ENCODE results near the gene SNX12.

DNA sequence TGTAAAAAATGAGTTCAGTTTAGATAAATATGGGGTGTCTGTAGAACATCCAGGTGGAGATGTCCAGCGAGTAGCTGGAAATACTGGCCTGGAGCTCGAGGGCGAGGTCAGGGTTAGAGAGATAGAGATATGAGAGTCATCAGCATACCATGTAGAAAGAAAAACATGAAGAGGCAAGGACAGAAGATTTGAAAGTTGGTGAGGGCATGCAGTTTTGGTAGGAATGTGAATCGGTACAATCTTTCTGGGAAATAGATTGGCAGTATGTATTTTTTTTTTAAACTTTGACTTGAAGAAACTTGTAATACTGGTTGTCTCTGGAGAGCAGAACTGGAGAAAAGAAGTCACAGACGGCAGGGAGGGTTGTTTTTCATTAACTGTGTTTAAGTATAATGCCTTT is 2.4 kb upstream of the SNX12 start:
- TF ChIP-seq EZH2phosphoT487 (IDR thresholded peaks at IDR 0.05; ENCODE audit: unreplicated experiment): no peak
- TF ChIP-seq POLR2AphosphoS5 (IDR thresholded peaks at IDR 0.05; ENCODE audit: low read depth): no peak
- TF ChIP-seq, protein P1, sequence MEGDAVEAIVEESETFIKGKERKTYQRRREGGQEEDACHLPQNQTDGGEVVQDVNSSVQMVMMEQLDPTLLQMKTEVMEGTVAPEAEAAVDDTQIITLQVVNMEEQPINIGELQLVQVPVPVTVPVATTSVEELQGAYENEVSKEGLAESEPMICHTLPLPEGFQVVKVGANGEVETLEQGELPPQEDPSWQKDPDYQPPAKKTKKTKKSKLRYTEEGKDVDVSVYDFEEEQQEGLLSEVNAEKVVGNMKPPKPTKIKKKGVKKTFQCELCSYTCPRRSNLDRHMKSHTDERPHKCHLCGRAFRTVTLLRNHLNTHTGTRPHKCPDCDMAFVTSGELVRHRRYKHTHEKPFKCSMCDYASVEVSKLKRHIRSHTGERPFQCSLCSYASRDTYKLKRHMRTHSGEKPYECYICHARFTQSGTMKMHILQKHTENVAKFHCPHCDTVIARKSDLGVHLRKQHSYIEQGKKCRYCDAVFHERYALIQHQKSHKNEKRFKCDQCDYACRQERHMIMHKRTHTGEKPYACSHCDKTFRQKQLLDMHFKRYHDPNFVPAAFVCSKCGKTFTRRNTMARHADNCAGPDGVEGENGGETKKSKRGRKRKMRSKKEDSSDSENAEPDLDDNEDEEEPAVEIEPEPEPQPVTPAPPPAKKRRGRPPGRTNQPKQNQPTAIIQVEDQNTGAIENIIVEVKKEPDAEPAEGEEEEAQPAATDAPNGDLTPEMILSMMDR (conservative IDR thresholded peaks at IDR 0.05; ENCODE audit: low read depth in 2 of 2): no peak
- TF ChIP-seq ZNF114 (CRISPR knock-in tag; IDR thresholded peaks at IDR 0.05): no peak
- no peak for TF ChIP-seq EZH2 (IDR thresholded peaks at IDR 0.05; ENCODE audit: low read depth, unreplicated experiment)
- TF ChIP-seq, protein P2, sequence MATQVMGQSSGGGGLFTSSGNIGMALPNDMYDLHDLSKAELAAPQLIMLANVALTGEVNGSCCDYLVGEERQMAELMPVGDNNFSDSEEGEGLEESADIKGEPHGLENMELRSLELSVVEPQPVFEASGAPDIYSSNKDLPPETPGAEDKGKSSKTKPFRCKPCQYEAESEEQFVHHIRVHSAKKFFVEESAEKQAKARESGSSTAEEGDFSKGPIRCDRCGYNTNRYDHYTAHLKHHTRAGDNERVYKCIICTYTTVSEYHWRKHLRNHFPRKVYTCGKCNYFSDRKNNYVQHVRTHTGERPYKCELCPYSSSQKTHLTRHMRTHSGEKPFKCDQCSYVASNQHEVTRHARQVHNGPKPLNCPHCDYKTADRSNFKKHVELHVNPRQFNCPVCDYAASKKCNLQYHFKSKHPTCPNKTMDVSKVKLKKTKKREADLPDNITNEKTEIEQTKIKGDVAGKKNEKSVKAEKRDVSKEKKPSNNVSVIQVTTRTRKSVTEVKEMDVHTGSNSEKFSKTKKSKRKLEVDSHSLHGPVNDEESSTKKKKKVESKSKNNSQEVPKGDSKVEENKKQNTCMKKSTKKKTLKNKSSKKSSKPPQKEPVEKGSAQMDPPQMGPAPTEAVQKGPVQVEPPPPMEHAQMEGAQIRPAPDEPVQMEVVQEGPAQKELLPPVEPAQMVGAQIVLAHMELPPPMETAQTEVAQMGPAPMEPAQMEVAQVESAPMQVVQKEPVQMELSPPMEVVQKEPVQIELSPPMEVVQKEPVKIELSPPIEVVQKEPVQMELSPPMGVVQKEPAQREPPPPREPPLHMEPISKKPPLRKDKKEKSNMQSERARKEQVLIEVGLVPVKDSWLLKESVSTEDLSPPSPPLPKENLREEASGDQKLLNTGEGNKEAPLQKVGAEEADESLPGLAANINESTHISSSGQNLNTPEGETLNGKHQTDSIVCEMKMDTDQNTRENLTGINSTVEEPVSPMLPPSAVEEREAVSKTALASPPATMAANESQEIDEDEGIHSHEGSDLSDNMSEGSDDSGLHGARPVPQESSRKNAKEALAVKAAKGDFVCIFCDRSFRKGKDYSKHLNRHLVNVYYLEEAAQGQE (IDR thresholded peaks at IDR 0.05; ENCODE audit: unreplicated experiment): no peak
- TF ChIP-seq JUNB (IDR thresholded peaks at IDR 0.05; ENCODE audit: unreplicated experiment): no peak
- no peak for TF ChIP-seq CREB1 (CRISPR knock-in tag; IDR thresholded peaks at IDR 0.05; ENCODE audit: low read depth)
- no peak for TF ChIP-seq ZNF331 (CRISPR knock-in tag; IDR thresholded peaks at IDR 0.05; ENCODE audit: low read depth)
- TF ChIP-seq, protein P3, sequence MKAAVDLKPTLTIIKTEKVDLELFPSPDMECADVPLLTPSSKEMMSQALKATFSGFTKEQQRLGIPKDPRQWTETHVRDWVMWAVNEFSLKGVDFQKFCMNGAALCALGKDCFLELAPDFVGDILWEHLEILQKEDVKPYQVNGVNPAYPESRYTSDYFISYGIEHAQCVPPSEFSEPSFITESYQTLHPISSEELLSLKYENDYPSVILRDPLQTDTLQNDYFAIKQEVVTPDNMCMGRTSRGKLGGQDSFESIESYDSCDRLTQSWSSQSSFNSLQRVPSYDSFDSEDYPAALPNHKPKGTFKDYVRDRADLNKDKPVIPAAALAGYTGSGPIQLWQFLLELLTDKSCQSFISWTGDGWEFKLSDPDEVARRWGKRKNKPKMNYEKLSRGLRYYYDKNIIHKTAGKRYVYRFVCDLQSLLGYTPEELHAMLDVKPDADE (IDR thresholded peaks at IDR 0.05): no peak
